Measurements from ENCODE around the gene ATF4. TPM values are rescaled to one million over a fixed set of nuclear protein-coding genes. Genes with fewer than 3 reads are reported as not detected.

The ATF4 gene
- total RNA-seq, 1 donor = 590 TPM

DNA sequence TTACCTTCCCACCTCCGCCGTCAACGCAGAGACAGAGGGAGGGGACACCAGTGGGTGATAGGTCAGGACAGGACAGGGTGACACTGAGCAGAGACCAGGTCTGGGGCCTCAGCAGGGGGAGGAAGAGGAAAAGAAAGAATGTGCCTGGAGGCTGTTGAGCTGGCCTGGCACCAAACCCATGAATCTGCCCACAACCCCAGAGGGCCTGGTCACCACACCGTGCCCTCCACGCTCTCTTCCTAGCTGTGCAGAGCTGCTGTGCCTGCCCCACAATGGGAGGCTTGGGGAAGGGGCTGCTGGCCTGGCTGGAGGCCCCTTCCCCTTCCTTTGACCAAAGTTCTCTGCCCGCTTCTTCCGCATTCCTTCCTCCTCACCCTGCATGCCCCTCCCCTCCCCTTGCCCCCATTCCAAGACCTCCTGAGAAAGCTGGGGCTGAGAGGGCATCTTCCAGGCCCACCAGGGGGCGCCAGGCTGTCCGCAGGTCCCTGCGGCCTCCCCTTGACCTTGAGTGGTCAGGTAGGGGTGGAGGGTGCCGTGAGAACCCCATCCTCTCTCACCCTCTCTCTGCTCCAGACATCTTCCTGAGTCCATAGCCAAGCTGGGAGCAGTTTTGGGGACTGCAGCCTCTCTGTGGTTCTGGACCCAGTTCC is 39.2 kb downstream of the ATF4 start:
- no peaks in the 10 kb centered on the region for H3K36me3 ChIP-seq (ENCODE audit: insufficient read depth, low read length)
- H3K4me3 ChIP-seq (ENCODE audit: insufficient read depth, low read length) = no peak overlapping the region
- H3K4me2 ChIP-seq (ENCODE audit: insufficient read depth, low read length) = no peak overlapping the region
- no peaks in the 10 kb centered on the region for H3K4me1 ChIP-seq (ENCODE audit: insufficient read depth, low read length)
- H3K79me2 ChIP-seq (ENCODE audit: insufficient read depth, low read length) = no peaks in the 10 kb centered on the region
- TF ChIP-seq, protein P1, sequence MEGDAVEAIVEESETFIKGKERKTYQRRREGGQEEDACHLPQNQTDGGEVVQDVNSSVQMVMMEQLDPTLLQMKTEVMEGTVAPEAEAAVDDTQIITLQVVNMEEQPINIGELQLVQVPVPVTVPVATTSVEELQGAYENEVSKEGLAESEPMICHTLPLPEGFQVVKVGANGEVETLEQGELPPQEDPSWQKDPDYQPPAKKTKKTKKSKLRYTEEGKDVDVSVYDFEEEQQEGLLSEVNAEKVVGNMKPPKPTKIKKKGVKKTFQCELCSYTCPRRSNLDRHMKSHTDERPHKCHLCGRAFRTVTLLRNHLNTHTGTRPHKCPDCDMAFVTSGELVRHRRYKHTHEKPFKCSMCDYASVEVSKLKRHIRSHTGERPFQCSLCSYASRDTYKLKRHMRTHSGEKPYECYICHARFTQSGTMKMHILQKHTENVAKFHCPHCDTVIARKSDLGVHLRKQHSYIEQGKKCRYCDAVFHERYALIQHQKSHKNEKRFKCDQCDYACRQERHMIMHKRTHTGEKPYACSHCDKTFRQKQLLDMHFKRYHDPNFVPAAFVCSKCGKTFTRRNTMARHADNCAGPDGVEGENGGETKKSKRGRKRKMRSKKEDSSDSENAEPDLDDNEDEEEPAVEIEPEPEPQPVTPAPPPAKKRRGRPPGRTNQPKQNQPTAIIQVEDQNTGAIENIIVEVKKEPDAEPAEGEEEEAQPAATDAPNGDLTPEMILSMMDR (IDR thresholded peaks at IDR 0.05; ENCODE audit: extremely low read depth, low read depth, low read length) = peak; percentile 34
- DNase-seq (ENCODE audit: insufficient read length, low spot score, missing footprints) = no peak
- H3K27me3 ChIP-seq (ENCODE audit: insufficient read depth, low read length) = peaks cover 39% of the 10 kb centered on the region
- H4K20me1 ChIP-seq (ENCODE audit: insufficient read depth, low read length) = no peaks in the 10 kb centered on the region
- H3K27ac ChIP-seq (ENCODE audit: low read depth, low read length) = no peak overlapping the region
- no peaks in the 10 kb centered on the region for H3K9me3 ChIP-seq (ENCODE audit: low read depth, low read length)
- H2AFZ ChIP-seq (ENCODE audit: low read length) = no peak overlapping the region

DNA sequence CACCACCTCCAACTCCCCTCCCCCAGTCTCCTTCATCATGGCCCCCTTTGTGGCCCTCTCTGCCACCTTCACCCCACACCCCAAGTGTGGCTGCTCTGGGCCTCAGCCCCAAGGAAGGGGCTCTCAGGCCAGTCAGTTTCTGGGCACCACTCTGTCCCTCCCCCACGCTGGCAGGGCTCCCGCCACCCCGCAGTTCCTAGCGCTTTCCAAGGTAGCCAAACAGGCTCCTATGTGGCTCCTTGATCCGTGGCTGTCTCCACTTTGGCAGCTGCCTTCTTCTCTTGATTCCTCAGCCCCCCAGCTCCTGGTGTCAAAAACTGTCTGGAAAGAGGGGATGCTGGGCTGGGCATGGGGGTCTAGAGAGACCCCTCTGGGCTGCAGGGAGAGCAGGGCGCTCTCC is 39.8 kb downstream of the ATF4 start:
- H4K20me1 ChIP-seq (ENCODE audit: insufficient read depth, low read length) = no peaks in the 10 kb centered on the region
- H3K9me3 ChIP-seq (ENCODE audit: low read depth, low read length) = no peaks in the 10 kb centered on the region
- H3K79me2 ChIP-seq (ENCODE audit: insufficient read depth, low read length) = no peaks in the 10 kb centered on the region
- H3K4me1 ChIP-seq (ENCODE audit: insufficient read depth, low read length) = no peaks in the 10 kb centered on the region
- peaks cover 39% of the 10 kb centered on the region for H3K27me3 ChIP-seq (ENCODE audit: insufficient read depth, low read length)
- H3K36me3 ChIP-seq (ENCODE audit: insufficient read depth, low read length) = no peaks in the 10 kb centered on the region
- H3K4me2 ChIP-seq (ENCODE audit: insufficient read depth, low read length) = no peak overlapping the region
- peak; percentile 86 for DNase-seq (ENCODE audit: insufficient read length, low spot score, missing footprints)
- no peak overlapping the region for H3K27ac ChIP-seq (ENCODE audit: low read depth, low read length)
- TF ChIP-seq, protein P1 (IDR thresholded peaks at IDR 0.05; ENCODE audit: extremely low read depth, low read depth, low read length) = no peak
- no peak overlapping the region for H3K4me3 ChIP-seq (ENCODE audit: insufficient read depth, low read length)
- H2AFZ ChIP-seq (ENCODE audit: low read length) = no peak overlapping the region

DNA sequence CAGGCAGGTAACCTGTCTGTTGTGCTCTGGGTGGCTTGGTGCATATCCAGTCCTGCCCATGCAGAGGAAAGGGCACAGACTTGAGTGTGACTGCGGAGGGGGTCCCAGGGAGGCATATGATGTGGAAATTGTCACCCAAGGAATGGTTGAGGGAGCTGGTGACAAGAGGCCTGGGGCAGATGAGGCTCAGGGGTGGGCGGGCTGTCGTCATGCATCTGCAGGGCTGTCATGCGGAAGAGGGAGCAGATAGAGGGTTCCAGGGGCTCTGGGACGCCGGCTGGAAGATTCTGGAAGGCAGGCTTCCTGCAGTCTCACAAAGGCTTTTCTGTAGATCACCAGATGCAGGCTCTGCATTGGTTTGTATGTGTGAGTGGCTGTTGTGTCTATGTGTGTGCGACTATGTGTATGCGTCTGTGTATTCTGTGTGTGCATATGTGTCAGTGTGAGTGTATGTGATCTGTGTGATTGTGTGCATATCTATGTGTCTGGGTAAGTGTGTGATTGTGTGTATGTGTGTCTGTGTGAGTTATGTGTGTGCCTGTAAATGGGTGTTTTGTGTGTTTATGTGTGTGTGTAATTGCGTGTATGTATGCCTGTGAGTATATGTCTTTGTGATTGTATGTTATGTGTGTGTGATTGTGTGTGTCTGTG is 42.6 kb downstream of the ATF4 start:
- H3K9me3 ChIP-seq (ENCODE audit: low read depth, low read length) = no peaks in the 10 kb centered on the region
- DNase-seq (ENCODE audit: insufficient read length, low spot score, missing footprints) = peak; percentile 75
- H2AFZ ChIP-seq (ENCODE audit: low read length) = no peak overlapping the region
- H3K4me3 ChIP-seq (ENCODE audit: insufficient read depth, low read length) = no peak overlapping the region
- no peaks in the 10 kb centered on the region for H3K4me1 ChIP-seq (ENCODE audit: insufficient read depth, low read length)
- no peaks in the 10 kb centered on the region for H3K36me3 ChIP-seq (ENCODE audit: insufficient read depth, low read length)
- H3K4me2 ChIP-seq (ENCODE audit: insufficient read depth, low read length) = no peak overlapping the region
- peaks cover 17% of the 10 kb centered on the region for H3K27me3 ChIP-seq (ENCODE audit: insufficient read depth, low read length)
- no peaks in the 10 kb centered on the region for H3K79me2 ChIP-seq (ENCODE audit: insufficient read depth, low read length)
- no peak overlapping the region for H3K27ac ChIP-seq (ENCODE audit: low read depth, low read length)
- TF ChIP-seq, protein P1 (IDR thresholded peaks at IDR 0.05; ENCODE audit: extremely low read depth, low read depth, low read length) = no peak
- no peaks in the 10 kb centered on the region for H4K20me1 ChIP-seq (ENCODE audit: insufficient read depth, low read length)

DNA sequence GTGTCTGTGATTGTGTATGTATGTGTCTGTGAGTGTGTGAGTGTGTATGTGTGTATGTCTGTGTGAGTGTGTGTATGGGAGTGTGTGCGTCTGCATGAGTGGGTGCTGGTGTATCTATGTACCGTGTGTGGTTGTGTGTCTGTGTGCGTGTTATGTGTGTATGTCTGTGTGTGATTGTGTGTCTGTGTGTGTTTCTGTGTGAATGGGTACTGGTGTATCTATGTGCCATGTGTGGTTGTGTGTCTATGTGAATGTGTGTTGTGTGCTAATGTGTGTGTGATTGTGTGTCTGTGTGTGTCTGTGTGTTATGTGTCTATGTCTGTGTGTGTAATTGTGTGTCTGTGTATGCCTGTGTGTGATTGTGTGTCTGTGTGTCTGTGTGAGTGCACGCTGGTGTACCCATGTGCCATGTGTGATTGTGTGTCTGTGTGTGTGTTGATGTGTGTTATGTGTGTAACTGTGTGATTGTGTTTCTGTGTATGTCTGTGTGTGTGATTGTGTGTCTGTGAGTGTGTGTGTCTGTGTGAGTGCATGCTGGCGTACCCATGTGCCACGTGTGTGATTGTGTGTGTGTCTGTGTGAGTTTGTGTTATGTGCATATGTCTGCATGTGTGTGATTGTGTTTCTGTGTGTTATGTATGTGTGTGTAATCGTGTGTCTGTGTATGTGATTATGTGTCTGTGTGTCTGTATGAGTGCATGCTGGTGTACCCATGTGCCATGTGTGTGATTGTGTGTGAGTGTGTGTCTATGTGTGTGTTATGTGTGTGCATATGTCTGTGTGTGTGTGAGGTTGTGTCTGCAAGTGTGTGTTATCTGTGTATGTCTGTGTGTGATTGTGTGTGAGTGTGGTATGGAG is 43.4 kb downstream of the ATF4 start:
- Histone ChIP-seq H2AFZ (ENCODE audit: low read length) (no peak overlapping the region), H3K36me3 (ENCODE audit: insufficient read depth, low read length) (no peaks in the 10 kb centered on the region), H3K4me1 (ENCODE audit: insufficient read depth, low read length) (no peaks in the 10 kb centered on the region), H3K27ac (ENCODE audit: low read depth, low read length) (no peak overlapping the region), H3K4me3 (ENCODE audit: insufficient read depth, low read length) (no peak overlapping the region), H3K4me2 (ENCODE audit: insufficient read depth, low read length) (no peak overlapping the region), H3K9me3 (ENCODE audit: low read depth, low read length) (no peaks in the 10 kb centered on the region), H3K27me3 (ENCODE audit: insufficient read depth, low read length) (peaks cover 8% of the 10 kb centered on the region), H4K20me1 (ENCODE audit: insufficient read depth, low read length) (no peaks in the 10 kb centered on the region), H3K79me2 (ENCODE audit: insufficient read depth, low read length) (no peaks in the 10 kb centered on the region)
- TF ChIP-seq, protein P1 (IDR thresholded peaks at IDR 0.05; ENCODE audit: extremely low read depth, low read depth, low read length) = no peak
- peak; percentile 38 for DNase-seq (ENCODE audit: insufficient read length, low spot score, missing footprints)

Measured in osteoblast (primary cell).